ENCODE measurements around the gene ENTPD6.

- TF ChIP-seq EP300 (conservative IDR thresholded peaks at IDR 0.05; ENCODE audit: poor library complexity, severe bottlenecking), result no peak
- TF ChIP-seq TAF1 (IDR thresholded peaks at IDR 0.05; ENCODE audit: low read depth), result no peak
- TF ChIP-seq, protein P1, sequence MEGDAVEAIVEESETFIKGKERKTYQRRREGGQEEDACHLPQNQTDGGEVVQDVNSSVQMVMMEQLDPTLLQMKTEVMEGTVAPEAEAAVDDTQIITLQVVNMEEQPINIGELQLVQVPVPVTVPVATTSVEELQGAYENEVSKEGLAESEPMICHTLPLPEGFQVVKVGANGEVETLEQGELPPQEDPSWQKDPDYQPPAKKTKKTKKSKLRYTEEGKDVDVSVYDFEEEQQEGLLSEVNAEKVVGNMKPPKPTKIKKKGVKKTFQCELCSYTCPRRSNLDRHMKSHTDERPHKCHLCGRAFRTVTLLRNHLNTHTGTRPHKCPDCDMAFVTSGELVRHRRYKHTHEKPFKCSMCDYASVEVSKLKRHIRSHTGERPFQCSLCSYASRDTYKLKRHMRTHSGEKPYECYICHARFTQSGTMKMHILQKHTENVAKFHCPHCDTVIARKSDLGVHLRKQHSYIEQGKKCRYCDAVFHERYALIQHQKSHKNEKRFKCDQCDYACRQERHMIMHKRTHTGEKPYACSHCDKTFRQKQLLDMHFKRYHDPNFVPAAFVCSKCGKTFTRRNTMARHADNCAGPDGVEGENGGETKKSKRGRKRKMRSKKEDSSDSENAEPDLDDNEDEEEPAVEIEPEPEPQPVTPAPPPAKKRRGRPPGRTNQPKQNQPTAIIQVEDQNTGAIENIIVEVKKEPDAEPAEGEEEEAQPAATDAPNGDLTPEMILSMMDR (IDR thresholded peaks at IDR 0.05; ENCODE audit: poor library complexity, severe bottlenecking), result no peak
- no peak for TF ChIP-seq RAD21 (conservative IDR thresholded peaks at IDR 0.05)
Observed at GRCh38 chr20:25271486-25272222, 76.1 kb downstream of the ENTPD6 start.
